Middle frontal gyrus (tissue), 1 donor: Measurements from ENCODE around the gene FCRL4.
"Not testable (repeated sequence)": the region's sequence is repeated elsewhere in the genome, so short reads cannot be mapped to it uniquely, and the experiment has no call there.

Source experiments
- DNase-seq: peaks from one replicate; pipeline ENCODE4 v3.0.0-alpha.2; 2015; ENCODE audit warnings: low spot score; ENCODE audit errors: extremely low spot score

Gene FCRL4

GRCh38 chr1:157551694-157552693, 45.9 kb downstream of the FCRL4 start, which contains the start of gene FCRL5:
Gene FCRL5, minus strand, starts transcription at chr1:157552515. Its CDS starts 153 bp downstream, at chr1:157552362.
- DNase-seq, result no peak

- DNase-seq, result not testable (repeated sequence)
Measured at GRCh38 chr1:157548081-157548480, 49.8 kb downstream of the FCRL4 start.

GRCh38 chr1:157542676-157543075, 55.2 kb downstream of the FCRL4 start:
- DNase-seq, result no peak

GRCh38 chr1:157540852-157541251, 57.0 kb downstream of the FCRL4 start:
- DNase-seq, result no peak

- DNase-seq, result no peak
Measured at GRCh38 chr1:157540160-157540748, 57.6 kb downstream of the FCRL4 start.

GRCh38 chr1:157539568-157539967, 58.3 kb downstream of the FCRL4 start:
- DNase-seq, result no peak

- no peak for DNase-seq
Measured at GRCh38 chr1:157532569-157532968, 65.3 kb downstream of the FCRL4 start.

GRCh38 chr1:157523774-157524493, 74.0 kb downstream of the FCRL4 start:
- DNase-seq, result no peak
